Measurements from ENCODE around the gene SLC16A2.

- TF ChIP-seq CTCF (IDR thresholded peaks at IDR 0.05) (peak; percentile 94 to 98 (median 97)), POLR2A (IDR thresholded peaks at IDR 0.05) (no peak)
These were observed 129.1 kb downstream of the SLC16A2 start for GRCh38 chrX:74550295-74550802.

Data from gastroesophageal sphincter (tissue), 3 donors.